MM.1S (cell line): ENCODE results near the gene SLC7A9.

Source experiments
- DNase-seq: peaks from one replicate; pipeline ENCODE4 v3.0.0-alpha.2; 2015
- H2AFZ ChIP-seq: fragments of 300-600 bp; sonication (generic); 2 replicates; pipeline ENCODE4 v1.6.0; 2016; ENCODE audit warnings: antibody characterized with exemption, low read length
- H3F3A ChIP-seq: fragments of 300-600 bp; sonication (generic); 2 replicates; pipeline ENCODE4 v1.6.1; 2016; ENCODE audit warnings: mild to moderate bottlenecking, antibody characterized with exemption, low read length, moderate library complexity, mixed read lengths; ENCODE audit not compliant: insufficient read depth
- H3K27ac ChIP-seq: fragments of 300-600 bp; sonication (generic); 2 replicates; pipeline ENCODE4 v1.5.1; 2016; ENCODE audit warnings: mild to moderate bottlenecking, low read length
- H3K27me3 ChIP-seq: fragments of 300-600 bp; sonication (generic); replicated peaks from 2 replicates; pipeline ENCODE4 v1.6.0; 2016; ENCODE audit warnings: low read length; ENCODE audit not compliant: insufficient read depth
- H3K36me3 ChIP-seq: fragments of 300-600 bp; sonication (generic); replicated peaks from 2 replicates; pipeline ENCODE4 v1.6.1; 2016; ENCODE audit warnings: mild to moderate bottlenecking, low read length, mixed read lengths; ENCODE audit not compliant: insufficient read depth
- H3K4me1 ChIP-seq: fragments of 300-600 bp; sonication (generic); 2 replicates; pipeline ENCODE4 v1.6.1; 2016; ENCODE audit warnings: low read length, mixed read lengths
- H3K4me2 ChIP-seq: fragments of 300-600 bp; sonication (generic); 2 replicates; pipeline ENCODE4 v1.6.0; 2016; ENCODE audit warnings: low read depth, low read length
- H3K4me3 ChIP-seq: fragments of 300-600 bp; sonication (generic); 2 replicates; pipeline ENCODE4 v1.5.1; 2016; ENCODE audit warnings: low read length, mixed read lengths
- H3K79me2 ChIP-seq: fragments of 300-600 bp; sonication (generic); 2 replicates; pipeline ENCODE4 v1.6.1; 2016; ENCODE audit warnings: mixed run types, low read length, mixed read lengths
- H3K9ac ChIP-seq: fragments of 300-600 bp; sonication (generic); 2 replicates; pipeline ENCODE4 v1.6.1; 2016; ENCODE audit warnings: low read length, mixed read lengths
- H3K9me2 ChIP-seq: fragments of 300-600 bp; sonication (generic); replicated peaks from 2 replicates; pipeline ENCODE4 v1.6.1; 2016; ENCODE audit warnings: mild to moderate bottlenecking, low read length, mixed read lengths; ENCODE audit not compliant: insufficient read depth
- H3K9me3 ChIP-seq: fragments of 300-600 bp; sonication (generic); replicated peaks from 2 replicates; pipeline ENCODE4 v1.6.1; 2016; ENCODE audit warnings: mild to moderate bottlenecking, low read length, mixed read lengths; ENCODE audit not compliant: insufficient read depth
- H4K20me1 ChIP-seq: fragments of 300-600 bp; sonication (generic); 2 replicates; pipeline ENCODE4 v1.6.1; 2016; ENCODE audit warnings: mild to moderate bottlenecking, low read length, moderate library complexity, mixed read lengths; ENCODE audit not compliant: insufficient read depth
- CTCF ChIP-seq: fragments of 300-600 bp; sonication (generic); IDR thresholded peaks from 2 replicates; pipeline ENCODE4 v1.5.1; 2016; ENCODE audit warnings: antibody characterized with exemption, low read length, mixed read lengths
- EZH2 ChIP-seq: fragments of 300-600 bp; sonication (generic); optimal IDR thresholded peaks from 2 replicates; pipeline ENCODE3; 2017; ENCODE audit warnings: low read depth, mild to moderate bottlenecking, antibody characterized with exemption, low read length, mixed read lengths
- EZH2phosphoT487 ChIP-seq: fragments of 300-600 bp; sonication (generic); IDR thresholded peaks from 2 replicates; pipeline ENCODE4 v1.6.1; 2018; ENCODE audit warnings: antibody characterized with exemption, low read length

Gene SLC7A9

GRCh38 chr19:32908641-32909190 lies 39.1 kb upstream of the SLC7A9 start:
- Histone ChIP-seq H3K27me3 (no peaks in the 10 kb centered on the region), H3K36me3 (no peaks in the 10 kb centered on the region), H4K20me1 (no peaks in the 10 kb centered on the region), H3K4me3 (no peak overlapping the region), H3K4me1 (no peaks in the 10 kb centered on the region), H3F3A (no peaks in the 10 kb centered on the region), H3K9me2 (no peaks in the 10 kb centered on the region), H3K79me2 (no peaks in the 10 kb centered on the region), H2AFZ (no peak overlapping the region), H3K4me2 (no peak overlapping the region), H3K27ac (no peak overlapping the region), H3K9ac (no peak overlapping the region), H3K9me3 (no peaks in the 10 kb centered on the region)
- DNase-seq, result no peak
- no peak for TF ChIP-seq CTCF
- TF ChIP-seq EZH2phosphoT487, result no peak
- TF ChIP-seq EZH2, result no peak

- H3K4me1 ChIP-seq, result no peaks in the 10 kb centered on the region
- no peaks in the 10 kb centered on the region for H3K9me2 ChIP-seq
- no peak overlapping the region for H3K4me3 ChIP-seq
- DNase-seq, result no peak
- H4K20me1 ChIP-seq, result no peaks in the 10 kb centered on the region
- H2AFZ ChIP-seq, result no peak overlapping the region
- H3K9me3 ChIP-seq, result no peaks in the 10 kb centered on the region
- H3K79me2 ChIP-seq, result no peaks in the 10 kb centered on the region
- no peak for TF ChIP-seq EZH2
- TF ChIP-seq EZH2phosphoT487, result no peak
- TF ChIP-seq CTCF, result no peak
- no peaks in the 10 kb centered on the region for H3F3A ChIP-seq
- no peak overlapping the region for H3K27ac ChIP-seq
- H3K36me3 ChIP-seq, result no peaks in the 10 kb centered on the region
- no peak overlapping the region for H3K9ac ChIP-seq
- no peaks in the 10 kb centered on the region for H3K27me3 ChIP-seq
- no peak overlapping the region for H3K4me2 ChIP-seq
Observed at GRCh38 chr19:32902448-32902847, 32.9 kb upstream of the SLC7A9 start.

- Histone ChIP-seq H3K4me1 (no peaks in the 10 kb centered on the region), H3K79me2 (no peaks in the 10 kb centered on the region), H3F3A (no peaks in the 10 kb centered on the region), H3K9ac (no peak overlapping the region), H3K36me3 (no peaks in the 10 kb centered on the region), H3K27me3 (no peaks in the 10 kb centered on the region; the same call in 1 of the 2 replicates), H3K9me2 (no peaks in the 10 kb centered on the region), H3K9me3 (no peaks in the 10 kb centered on the region), H2AFZ (no peak overlapping the region), H3K4me2 (no peak overlapping the region), H3K4me3 (no peak overlapping the region), H3K27ac (no peak overlapping the region), H4K20me1 (no peaks in the 10 kb centered on the region)
- no peak for DNase-seq
- no peak for TF ChIP-seq CTCF
- TF ChIP-seq EZH2, result no peak
- TF ChIP-seq EZH2phosphoT487, result no peak
Observed at GRCh38 chr19:32901504-32902161, 32.1 kb upstream of the SLC7A9 start.
